HuH-7.5 (cell line): ENCODE results near the gene WDR20.
"Not testable (repeated sequence)": the region's sequence is repeated elsewhere in the genome, so short reads cannot be mapped to it uniquely, and the experiment has no call there.

Experiments
- DNase-seq: peaks from one replicate; pipeline ENCODE4 v3.0.0; 2011; ENCODE audit warnings: low spot score

The WDR20 gene

DNA sequence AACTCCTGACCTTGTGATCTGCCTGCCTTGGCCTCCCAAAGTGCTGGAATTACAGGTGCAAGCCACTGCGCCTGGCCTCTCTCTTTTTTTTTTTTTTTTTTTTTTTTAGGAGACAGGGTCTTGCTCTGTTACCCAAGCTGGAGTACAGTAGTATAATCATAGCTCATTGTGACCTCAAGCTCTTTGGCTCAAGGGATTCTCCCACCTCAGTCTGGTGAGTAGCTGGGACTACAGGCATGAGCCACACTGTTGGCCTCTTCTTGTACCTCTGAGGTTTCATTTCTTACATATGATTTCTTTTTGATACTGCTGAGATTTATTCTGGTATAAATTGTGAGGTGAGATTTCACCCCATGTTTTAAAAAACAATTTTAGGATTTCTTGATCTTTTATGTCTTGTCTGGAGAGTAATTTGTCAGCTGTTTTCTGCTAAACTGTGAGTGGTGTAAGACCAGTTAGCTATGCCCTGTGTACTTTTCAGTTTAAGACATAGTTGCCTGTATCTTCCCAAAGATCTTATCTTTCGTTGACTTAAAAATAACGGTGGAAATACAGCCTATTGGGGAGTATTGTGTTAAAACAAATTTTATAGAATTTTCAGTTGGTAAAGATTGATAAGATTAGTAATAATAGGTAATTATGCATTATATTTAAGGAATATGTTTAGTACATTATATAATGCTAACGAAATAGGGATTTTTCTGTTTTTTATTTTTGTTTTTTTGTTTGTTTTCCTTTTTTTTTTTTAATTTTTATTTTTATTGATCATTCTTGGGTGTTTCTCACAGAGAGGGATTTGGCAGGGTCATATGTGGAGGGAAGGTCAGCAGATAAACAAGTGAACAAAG is 31.7 kb downstream of the WDR20 start:
- DNase-seq = no peak

DNA sequence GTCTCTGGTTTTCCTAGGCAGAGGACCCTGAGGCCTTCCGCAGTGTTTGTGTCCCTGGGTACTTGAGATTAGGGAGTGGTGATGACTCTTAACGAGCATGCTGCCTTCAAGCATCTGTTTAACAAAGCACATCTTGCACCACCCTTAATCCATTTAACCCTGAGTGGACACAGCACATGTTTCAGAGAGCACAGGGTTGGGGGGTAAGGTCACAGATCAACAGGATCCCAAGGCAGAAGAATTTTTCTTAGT is 32.2 kb downstream of the WDR20 start:
- not testable (repeated sequence) for DNase-seq

DNA sequence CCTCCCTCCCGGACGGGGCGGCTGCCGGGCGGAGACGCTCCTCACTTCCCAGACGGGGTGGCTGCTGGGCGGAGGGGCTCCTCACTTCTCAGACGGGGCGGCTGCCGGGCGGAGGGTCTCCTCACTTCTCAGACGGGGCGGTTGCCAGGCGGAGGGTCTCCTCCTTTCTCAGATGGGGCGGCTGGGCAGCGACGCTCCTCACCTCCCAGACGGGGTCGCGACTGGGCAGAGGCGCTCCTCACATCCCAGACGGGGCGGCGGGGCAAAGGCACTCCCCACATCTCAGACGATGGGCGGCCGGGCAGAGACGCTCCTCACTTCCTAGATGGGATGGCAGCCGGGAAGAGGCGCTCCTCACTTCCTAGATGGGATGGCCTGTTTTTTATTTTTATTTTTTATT is 33.0 kb downstream of the WDR20 start:
- not testable (repeated sequence) for DNase-seq

DNA sequence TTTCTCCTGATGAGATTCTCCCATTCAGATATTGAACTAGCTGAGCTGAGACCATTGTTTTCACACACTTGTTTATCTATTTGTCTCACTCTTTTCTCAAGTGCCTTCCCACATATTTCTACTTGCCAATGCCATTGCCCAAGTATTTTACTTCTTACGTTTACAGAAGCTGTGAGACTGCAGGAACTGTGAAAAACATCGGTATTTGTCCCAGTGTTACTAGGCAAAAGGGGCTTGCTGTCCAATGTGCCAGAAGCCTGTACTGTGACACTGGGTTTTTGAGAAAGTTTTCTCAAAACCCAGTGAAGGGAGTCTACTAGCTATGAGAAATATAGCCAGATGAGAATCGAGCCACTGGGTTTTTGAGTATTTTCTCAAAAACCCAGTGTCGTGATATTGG is 37.5 kb downstream of the WDR20 start:
- no peak for DNase-seq

DNA sequence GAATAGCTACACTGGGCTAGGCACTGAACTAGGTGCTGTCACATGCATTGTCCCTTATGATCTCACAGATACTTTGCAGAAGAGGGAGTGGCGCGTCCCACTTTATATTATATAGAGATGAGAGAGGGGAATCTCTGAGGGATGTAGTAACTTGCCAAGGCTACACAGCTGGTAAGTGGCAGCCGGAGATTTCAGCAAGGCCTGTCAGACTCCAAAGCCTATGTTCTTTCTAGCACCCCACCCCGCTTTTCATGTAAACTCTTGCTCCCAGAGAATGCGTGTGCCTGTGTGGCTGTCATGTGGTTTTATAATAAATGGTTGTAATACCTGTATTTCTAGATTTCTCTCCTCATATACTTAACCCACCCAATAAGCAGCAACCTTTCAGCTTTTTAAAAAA is 39.1 kb downstream of the WDR20 start:
- DNase-seq = no peak

DNA sequence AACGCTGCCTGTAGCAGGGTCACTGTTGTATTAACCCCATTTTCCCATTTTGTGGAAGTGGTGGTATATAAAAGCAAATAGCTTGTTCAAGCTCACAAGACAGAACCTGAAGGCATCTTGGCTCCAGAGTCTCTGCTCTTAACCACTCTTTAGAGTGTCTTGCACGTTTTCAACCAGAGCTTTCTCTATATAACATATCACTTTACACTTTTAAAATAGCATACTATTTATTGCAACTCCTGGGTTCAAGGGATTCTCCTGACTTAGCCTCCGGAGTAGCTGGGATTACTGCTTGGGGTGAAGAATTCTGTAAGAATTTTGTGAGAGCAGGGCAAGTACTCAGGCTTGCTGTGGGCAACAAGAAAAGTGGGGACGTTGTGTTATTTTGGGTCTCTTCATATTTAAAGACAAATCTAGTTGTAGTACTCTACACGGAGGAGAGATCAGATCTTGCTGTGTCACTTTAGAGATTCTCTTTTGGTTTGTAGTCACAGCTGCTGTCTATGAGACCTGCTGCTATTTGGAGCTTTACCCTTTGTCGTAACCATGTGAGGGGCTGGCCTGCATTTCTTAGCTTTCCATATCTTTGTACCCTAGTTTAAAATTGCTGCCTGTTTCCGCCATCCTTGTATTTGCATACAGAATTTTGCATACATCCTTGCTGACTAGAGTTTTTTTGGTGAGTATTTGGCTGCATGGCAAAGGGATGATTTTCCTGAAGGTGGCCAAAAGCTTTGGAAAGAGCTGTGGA is 40.7 kb downstream of the WDR20 start:
- DNase-seq = no peak

DNA sequence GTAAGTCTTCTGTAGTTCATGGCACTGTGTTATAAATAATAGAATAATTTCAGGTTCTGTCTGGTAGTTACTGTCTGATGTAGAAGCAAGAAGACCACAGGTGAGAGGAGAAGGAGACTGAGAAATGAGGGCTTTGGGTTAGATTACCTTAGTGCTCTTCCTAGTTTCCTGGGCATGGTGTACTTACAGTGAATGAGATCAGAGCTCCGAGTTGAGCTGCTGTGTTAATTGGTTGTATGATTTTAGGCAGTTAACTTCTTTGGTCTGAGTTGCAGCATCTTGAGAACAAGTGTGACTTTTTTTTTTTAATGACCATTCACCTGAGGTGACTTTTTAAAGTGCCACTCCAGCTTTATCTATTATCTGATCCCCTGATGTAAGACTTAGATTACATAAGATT is 41.5 kb downstream of the WDR20 start:
- DNase-seq = no peak

DNA sequence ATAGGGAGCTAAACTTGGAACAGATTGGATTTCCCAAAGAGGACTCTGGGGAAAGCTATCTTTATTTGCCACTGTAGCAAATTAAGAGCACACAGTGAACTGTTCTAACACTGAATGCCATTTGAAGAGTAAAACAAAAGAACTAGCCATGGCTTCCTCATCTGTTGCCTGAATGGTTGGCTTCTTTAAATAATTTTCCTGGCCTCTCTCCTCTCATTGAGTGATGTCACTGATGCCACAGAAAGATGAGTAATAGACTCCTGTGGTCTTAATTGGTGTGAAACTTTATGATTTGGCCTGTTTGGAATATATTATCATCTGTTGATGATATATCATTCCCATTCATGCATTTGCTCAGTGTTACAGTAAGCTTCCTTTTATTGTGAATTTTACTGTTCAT is 42.5 kb downstream of the WDR20 start:
- no peak for DNase-seq

DNA sequence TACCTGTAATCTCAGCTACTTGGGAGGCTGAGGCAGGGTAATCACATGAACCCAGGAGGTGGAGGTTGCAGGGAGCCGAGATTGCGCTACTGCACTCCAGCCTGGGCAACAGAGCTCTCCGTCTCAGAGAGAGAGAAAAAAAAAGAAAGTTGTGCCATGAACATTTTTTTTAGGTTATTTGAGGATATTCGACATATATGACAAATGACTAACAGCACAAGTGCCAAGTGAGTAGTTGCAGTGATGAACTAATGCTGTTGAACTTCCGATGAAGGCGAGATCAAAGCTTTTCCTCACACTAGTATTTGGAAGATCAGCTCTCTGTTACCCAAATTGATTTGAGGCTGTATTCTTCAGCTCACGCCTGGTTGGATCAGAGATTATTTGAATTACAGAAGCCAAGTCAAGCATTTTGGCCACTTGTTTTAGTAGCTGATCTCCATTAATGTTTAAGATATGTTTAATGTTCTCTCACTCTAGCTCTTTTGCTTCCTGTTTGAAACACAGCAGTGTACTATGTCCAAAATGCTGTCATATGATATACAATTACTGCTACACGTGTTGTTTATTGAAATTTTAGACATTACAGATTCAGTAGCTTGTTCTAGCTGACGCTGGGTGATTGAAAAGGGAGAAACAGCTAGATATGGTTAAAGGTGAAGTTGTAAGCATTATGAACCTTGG is 43.4 kb downstream of the WDR20 start:
- DNase-seq = no peak

DNA sequence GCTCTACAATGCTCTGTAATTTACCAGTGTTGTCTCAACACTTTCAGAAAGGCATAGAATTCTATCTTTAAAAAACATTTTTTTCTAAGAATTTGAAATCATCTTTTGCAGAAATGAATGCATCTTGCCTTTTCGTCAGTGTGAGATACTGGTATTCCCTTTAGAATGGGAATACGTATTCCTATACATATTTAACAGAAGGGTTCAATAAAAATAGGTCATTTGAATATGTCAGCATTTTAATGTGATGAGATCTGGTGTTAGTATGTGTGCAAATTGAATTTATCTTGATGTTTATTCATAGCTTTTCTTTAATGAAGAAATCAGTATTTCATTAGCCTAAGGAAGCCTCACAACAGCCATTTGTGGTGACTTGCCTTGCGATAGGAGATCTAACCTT is 44.2 kb downstream of the WDR20 start:
- DNase-seq = no peak

DNA sequence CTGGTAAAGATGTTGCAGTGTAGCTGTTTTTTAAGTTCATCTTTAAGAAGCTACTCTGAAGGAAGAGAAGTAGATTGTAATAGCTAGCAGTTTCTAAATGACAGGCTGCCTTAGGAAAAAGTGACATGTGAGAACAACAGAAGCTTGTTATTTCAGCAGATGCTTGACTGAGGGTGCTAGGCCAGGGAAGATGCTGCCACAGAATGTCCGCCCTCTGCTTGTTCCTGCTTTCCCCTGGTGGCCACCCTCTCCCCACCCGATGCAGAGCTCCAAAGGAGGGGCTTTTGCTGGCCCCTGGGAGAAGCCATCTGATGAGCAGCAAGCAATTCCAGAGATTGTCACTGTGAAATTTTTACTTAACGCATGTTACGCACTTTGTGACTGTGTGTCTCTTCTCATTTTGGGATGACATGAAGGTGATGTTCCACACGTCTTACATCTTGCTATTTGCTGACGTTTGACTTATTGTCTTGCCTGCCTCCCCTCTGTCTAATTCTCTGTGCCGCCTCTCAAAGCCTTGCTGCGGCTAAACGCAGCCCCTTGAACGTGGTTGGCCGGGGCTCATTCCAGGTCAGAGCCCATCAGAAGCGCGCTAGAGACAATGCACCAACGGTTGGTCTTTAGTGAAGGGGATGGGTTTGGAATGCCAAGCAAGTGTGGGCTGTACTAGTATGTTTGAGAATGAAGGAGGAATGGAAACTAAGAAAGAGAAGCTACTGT is 44.8 kb downstream of the WDR20 start:
- no peak for DNase-seq

DNA sequence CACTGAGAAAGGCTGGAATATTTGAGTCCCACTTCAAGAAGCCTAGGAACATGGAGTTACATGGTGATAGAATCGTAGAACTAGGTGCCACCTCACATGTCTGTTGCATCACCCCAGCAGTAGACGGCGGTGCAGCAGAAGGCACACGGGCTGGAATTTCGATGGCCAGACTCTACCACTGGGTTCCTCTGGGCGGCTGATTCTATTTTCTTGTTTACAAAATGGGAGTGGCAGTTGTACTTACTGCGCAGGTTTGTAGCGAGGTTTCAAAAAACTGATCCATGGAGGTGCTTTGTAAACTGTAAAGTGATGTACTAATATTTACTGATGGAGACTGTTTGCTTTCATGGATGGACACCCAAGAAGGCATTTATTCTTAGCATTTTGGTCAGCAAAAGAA is 45.7 kb downstream of the WDR20 start:
- DNase-seq = peak; percentile 82

DNA sequence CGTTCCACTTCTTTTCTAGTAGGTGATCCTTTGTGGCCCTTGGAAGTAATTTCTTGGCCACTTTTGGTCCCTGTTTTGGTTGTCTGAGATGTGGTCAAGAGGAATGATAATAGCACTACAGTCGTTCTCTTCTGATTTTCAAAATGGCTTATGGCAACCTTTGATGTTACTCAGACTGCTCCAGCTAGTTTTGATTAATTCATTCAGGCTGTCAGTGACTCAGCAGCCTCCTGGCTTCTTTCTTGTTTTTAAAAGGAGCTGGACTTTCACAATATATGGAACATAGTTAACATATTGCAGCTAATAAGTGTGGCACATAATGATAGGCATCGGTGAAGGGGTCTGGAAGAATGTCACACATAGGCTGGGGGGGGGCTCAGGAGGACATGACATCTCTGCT is 47.3 kb downstream of the WDR20 start:
- no peak for DNase-seq

DNA sequence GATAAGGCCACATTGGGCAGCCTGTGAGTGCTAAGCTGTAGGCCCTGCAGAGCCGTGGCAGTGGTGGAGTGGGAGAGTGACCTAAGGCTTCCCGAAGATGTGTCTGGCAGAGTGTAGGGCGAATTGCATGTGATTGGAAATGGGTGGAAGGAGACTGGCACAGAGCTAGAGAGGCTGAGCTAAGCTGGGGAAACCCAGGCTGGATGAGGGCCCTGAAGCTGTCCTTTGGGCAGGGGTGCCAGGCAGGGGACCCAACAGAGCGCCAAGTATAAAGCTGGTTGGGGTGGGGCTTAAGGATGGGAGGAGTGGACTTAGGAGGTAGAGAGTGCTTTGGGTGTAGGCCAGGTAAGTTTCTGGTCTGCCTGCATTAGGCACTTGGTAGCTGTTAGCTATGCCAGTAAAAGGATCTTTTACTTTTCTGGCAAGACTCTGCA is 47.9 kb downstream of the WDR20 start:
- no peak for DNase-seq

DNA sequence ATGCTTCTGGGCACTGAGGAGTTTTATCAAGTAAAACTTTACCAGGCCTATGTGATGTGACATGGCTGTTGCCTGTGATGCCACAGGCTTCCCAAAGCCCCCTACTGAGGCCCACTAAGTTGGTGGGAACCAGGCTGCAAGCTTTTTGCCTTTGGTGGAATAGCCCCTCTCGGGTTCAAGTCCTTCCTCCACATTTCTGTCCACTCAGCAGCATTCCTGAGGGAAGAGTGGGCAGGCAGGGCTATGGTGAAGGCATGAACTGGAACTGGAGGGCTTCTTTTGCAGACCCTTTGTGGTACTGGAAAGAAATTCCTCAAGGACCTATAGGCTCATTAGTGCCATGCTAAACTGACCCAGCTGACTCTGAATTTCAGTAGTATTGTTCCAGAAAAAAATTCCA is 48.5 kb downstream of the WDR20 start:
- no peak for DNase-seq

DNA sequence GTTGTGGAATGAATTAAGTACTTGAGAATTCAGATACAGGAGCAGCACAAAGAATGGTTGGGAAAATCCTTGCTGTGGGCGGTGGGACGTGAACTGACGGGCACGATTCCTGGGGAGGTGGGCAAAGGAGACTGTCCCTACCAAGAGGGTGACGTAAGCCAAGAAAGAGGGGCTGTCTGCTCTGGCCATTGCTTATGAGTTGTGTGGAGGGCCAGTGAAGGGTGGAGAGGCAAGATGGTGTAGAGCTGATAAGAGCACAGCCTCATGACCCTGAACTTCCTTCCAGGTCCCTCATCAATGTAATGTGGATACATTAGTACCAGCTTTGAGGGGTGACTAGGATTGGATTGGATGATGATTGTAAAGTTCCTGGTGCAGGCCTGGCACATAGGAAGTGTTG is 50.2 kb downstream of the WDR20 start:
- no peak for DNase-seq

DNA sequence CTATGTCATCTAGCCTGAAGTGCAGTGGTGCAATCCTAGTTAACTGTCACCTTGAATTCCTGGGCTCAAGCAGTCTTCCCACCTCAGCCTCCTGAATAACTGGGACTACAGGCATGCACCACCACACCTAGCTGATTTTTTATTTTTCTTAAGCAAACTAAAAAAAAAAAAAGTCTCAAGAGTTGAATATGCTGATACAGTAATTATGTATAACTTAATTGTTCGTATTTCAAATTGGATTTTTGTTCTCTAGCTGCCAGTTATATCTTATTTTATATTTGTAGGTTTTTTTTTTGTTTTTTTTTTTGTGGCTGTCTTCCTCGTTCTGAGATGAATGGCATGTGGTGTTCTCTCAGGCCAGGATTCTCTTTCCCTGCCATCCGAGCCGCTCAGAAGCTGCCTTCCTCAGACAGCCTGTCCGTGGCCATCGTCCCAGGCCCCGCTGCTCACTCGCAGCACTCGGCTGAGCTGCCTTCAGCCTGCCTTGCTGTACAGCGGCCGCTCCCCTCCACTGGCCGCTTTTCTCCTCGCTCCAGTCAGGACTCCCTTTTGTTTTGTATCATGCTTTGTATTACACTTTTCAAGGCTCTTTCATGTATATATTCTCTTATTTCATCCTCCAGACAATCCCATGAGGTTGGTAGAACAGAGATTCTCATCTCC is 53.3 kb downstream of the WDR20 start:
- no peak for DNase-seq

DNA sequence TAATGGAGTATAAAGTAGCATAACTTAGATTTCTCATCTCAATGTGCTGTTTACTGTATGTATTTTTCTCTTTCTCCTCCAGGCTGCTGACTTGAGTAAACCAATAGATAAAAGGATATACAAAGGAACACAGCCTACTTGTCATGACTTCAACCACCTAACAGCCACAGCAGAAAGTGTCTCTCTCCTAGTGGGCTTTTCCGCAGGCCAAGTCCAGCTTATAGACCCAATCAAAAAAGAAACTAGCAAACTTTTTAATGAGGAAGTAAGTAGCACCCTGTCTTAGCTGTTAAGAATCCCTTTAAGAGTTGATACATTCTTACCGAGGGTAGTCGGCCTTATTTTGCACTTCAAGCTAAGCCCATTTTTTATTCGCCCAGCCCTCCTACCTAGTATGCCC is 55.2 kb downstream of the WDR20 start:
- DNase-seq = no peak

DNA sequence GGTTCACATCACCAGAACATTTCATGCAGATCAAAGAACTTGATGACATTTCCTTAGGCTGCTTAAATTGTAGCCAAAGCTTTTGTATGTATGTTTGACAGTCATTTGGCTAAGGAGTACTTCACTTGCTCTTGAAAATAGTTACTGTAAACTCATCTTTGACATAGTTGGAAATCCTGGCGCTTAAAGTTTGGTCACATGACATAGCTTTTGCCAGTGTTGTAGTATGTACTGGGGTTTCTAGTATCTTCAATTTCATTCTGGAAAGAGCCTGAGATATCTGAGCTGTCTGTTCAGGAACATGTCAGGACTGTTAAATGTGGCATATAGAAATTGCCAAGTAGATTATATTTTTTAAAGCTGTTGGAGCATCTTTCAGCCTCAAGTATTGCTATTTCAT is 55.7 kb downstream of the WDR20 start:
- DNase-seq = no peak

DNA sequence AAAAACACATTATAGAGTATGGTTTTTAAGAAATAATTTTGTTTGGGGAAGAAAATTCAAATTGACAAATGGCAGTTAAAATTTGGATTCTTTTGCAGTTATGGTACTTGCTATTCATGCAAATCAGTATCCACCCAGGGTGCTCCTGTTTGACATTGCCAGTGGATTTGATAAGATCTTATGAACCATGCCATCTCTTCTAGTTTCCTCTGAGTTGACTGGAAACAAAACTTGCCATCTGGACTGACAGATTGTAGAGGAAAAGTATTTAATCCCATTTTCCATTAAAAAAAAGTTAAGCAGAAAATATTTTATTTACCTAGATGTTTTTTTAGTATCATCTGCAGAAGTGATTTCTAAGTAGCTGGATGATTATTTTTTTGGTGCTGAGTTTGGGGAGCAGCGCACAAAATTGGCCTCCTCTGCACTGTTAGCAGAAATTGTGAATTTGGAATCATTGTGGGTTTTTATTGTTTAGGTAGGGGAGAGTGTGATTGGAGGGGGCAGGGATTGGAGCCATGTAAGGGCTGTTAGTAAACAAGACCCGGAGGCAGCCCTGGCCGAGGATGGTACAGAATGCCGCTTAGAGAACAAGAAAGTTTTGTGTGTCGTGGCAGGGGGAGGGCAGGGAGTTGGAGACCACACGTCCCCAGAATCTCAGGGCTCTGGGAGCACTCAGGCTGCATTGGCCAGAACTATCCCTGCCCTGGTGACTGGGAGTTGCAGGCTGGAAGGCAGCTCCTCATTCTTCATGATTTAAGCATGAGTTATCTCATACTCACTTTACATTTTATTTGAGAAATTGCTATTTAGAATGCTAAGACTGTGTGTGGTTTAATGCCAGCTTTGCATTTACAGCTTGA is 56.6 kb downstream of the WDR20 start:
- DNase-seq = no peak

DNA sequence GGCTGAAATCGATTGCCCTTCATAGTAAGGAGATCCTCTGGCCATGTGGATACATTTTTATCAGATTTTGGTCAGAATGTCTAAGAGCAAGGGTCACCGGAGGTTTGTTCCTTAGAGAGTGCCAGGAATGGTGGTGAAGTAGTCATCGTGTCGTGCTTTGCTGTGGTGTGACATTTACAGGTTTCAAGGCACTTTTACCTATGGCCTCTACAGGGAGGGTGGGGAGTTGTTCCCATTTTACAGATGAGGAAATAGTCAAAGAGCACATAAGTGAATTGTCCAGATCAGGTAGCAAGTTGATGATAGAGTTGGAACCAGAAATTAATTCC is 57.2 kb downstream of the WDR20 start:
- DNase-seq = no peak
